ENCODE data around the gene ERN1.
"Not testable (repeated sequence)": the region's sequence is repeated elsewhere in the genome, so short reads cannot be mapped to it uniquely, and the experiment has no call there.

The ERN1 gene

GRCh38 chr17:64008346-64008745, 121.6 kb downstream of the ERN1 start:
- H2AFZ ChIP-seq (ENCODE audit: low read length) = no peak overlapping the region
- H3K4me2 ChIP-seq (ENCODE audit: low read depth, low read length, poor library complexity, severe bottlenecking) = no peak overlapping the region
- no peak overlapping the region for H3K4me3 ChIP-seq (ENCODE audit: low read length, poor library complexity, severe bottlenecking)
- peaks cover 68% of the 10 kb centered on the region for H3K79me2 ChIP-seq (ENCODE audit: insufficient read depth, low read length)
- H3K27me3 ChIP-seq (ENCODE audit: insufficient read depth, low read length, poor library complexity, severe bottlenecking) = no peaks in the 10 kb centered on the region
- H3K36me3 ChIP-seq (ENCODE audit: insufficient read depth, low read length) = peaks cover 22% of the 10 kb centered on the region; the same call in 1 of the 2 replicates
- no peak overlapping the region for H3K9ac ChIP-seq (ENCODE audit: low read depth, low read length, poor library complexity, severe bottlenecking)
- H3K9me2 ChIP-seq (replicated peaks; ENCODE audit: low read depth, low read length) = no peaks in the 10 kb centered on the region
- no peaks in the 10 kb centered on the region; the same call in 1 of the 2 replicates for H3K9me3 ChIP-seq (ENCODE audit: insufficient read depth, low read depth, low read length)
- H3K4me1 ChIP-seq (ENCODE audit: insufficient read depth, low read length, poor library complexity, severe bottlenecking) = peaks cover 36% of the 10 kb centered on the region
- peaks cover 4% of the 10 kb centered on the region for H4K20me1 ChIP-seq (ENCODE audit: insufficient read depth, low read length, poor library complexity, severe bottlenecking)
- H3F3A ChIP-seq (ENCODE audit: low read depth) = no peaks in the 10 kb centered on the region
- TF ChIP-seq EZH2phosphoT487 (IDR thresholded peaks at IDR 0.05; ENCODE audit: borderline replicate concordance) (no peak), CTCF (conservative IDR thresholded peaks at IDR 0.05; ENCODE audit: low read length) (no peak)

GRCh38 chr17:64007838-64008282, 122.1 kb downstream of the ERN1 start:
- Histone ChIP-seq H4K20me1 (ENCODE audit: insufficient read depth, low read length, poor library complexity, severe bottlenecking) (peaks cover 4% of the 10 kb centered on the region), H3K9me3 (ENCODE audit: insufficient read depth, low read depth, low read length) (no peaks in the 10 kb centered on the region; the same call in 1 of the 2 replicates), H2AFZ (ENCODE audit: low read length) (no peak overlapping the region), H3K9me2 (replicated peaks; ENCODE audit: low read depth, low read length) (no peaks in the 10 kb centered on the region), H3K27me3 (ENCODE audit: insufficient read depth, low read length, poor library complexity, severe bottlenecking) (no peaks in the 10 kb centered on the region), H3F3A (ENCODE audit: low read depth) (no peaks in the 10 kb centered on the region), H3K4me1 (ENCODE audit: insufficient read depth, low read length, poor library complexity, severe bottlenecking) (peaks cover 33% of the 10 kb centered on the region), H3K79me2 (ENCODE audit: insufficient read depth, low read length) (peaks cover 63% of the 10 kb centered on the region), H3K4me3 (ENCODE audit: low read length, poor library complexity, severe bottlenecking) (no peak overlapping the region), H3K36me3 (ENCODE audit: insufficient read depth, low read length) (peaks cover 27% of the 10 kb centered on the region; the same call in 1 of the 2 replicates), H3K9ac (ENCODE audit: low read depth, low read length, poor library complexity, severe bottlenecking) (no peak overlapping the region), H3K4me2 (ENCODE audit: low read depth, low read length, poor library complexity, severe bottlenecking) (no peak overlapping the region)
- TF ChIP-seq EZH2phosphoT487 (IDR thresholded peaks at IDR 0.05; ENCODE audit: borderline replicate concordance) (no peak), CTCF (conservative IDR thresholded peaks at IDR 0.05; ENCODE audit: low read length) (no peak)

- H3K79me2 ChIP-seq (ENCODE audit: insufficient read depth, low read length) = peaks cover 57% of the 10 kb centered on the region
- not testable (repeated sequence) for H3K9me3 ChIP-seq (ENCODE audit: insufficient read depth, low read depth, low read length); H3K9ac ChIP-seq (ENCODE audit: low read depth, low read length, poor library complexity, severe bottlenecking); H4K20me1 ChIP-seq (ENCODE audit: insufficient read depth, low read length, poor library complexity, severe bottlenecking); H3F3A ChIP-seq (ENCODE audit: low read depth); H2AFZ ChIP-seq (ENCODE audit: low read length); H3K4me2 ChIP-seq (ENCODE audit: low read depth, low read length, poor library complexity, severe bottlenecking); H3K27me3 ChIP-seq (ENCODE audit: insufficient read depth, low read length, poor library complexity, severe bottlenecking); H3K9me2 ChIP-seq (replicated peaks; ENCODE audit: low read depth, low read length); H3K4me3 ChIP-seq (ENCODE audit: low read length, poor library complexity, severe bottlenecking)
- H3K4me1 ChIP-seq (ENCODE audit: insufficient read depth, low read length, poor library complexity, severe bottlenecking) = peaks cover 33% of the 10 kb centered on the region
- H3K36me3 ChIP-seq (ENCODE audit: insufficient read depth, low read length) = peaks cover 32% of the 10 kb centered on the region; the same call in 1 of the 2 replicates
Observed at GRCh38 chr17:64007089-64007837, 122.7 kb downstream of the ERN1 start.
